Adrenal gland (tissue), 12 donors: ENCODE data around the gene ARHGEF2. TPM values are rescaled to one million over a fixed set of nuclear protein-coding genes. Genes with fewer than 3 reads are reported as not detected.

Experiments
- DNase-seq, 7 donors: peaks; one replicate each; pipeline ENCODE4 v3.0.0-alpha.2; 2019 to 2020
- H3K27ac ChIP-seq, 5 donors: fragments of 200-600 bp; sonication (generic) in 4 of 5; 1 replicate in 3 of 5; 2 replicates in 2 of 5; pipeline versions ENCODE4 v1.5.1 to v1.8.0; 2016 to 2020; ENCODE audit warnings: mild to moderate bottlenecking in 1 of 5
- H3K27me3 ChIP-seq: fragments of 200-600 bp; 2 replicates; pipeline ENCODE4 v1.8.0; 2021
- H3K36me3 ChIP-seq, 2 donors: fragments of 200-600 bp; replicated peaks in 1 of 2; 1 replicate in 1 of 2; 2 replicates in 1 of 2; pipeline versions ENCODE4 v1.5.1 to v1.8.0; 2018 to 2022
- H3K4me1 ChIP-seq, 2 donors: fragments of 200-600 bp; replicated peaks in 1 of 2; 1 replicate in 1 of 2; 2 replicates in 1 of 2; pipeline versions ENCODE4 v1.5.1 to v1.8.0; 2018 to 2021
- H3K4me3 ChIP-seq, 4 donors: fragments of 200-600 bp; sonication (generic) in 3 of 4; one replicate each; pipeline ENCODE4 v1.5.1; 2016 to 2018
- H3K9me3 ChIP-seq, 3 donors: fragments of 200-600 bp; sonication (generic) in 1 of 3; replicated peaks in 1 of 3; 1 replicate in 2 of 3; 2 replicates in 1 of 3; pipeline versions ENCODE4 v1.5.1 to v1.8.0; 2016 to 2021
- CTCF ChIP-seq, 6 experiments: fragments of 450-650 bp in 4 of 6; fragments of 200-600 bp in 2 of 6; sonication (generic) in 1 of 6; IDR thresholded peaks; 1 replicate in 5 of 6; 2 replicates in 1 of 6; pipeline versions ENCODE4 v1.5.1 to v1.8.0; 2016 to 2021; ENCODE audit warnings: antibody characterized with exemption in 6 of 6, mild to moderate bottlenecking in 2 of 6, moderate library complexity in 1 of 6
- POLR2A ChIP-seq, 2 donors: fragments of 450-650 bp; IDR thresholded peaks; one replicate each; pipeline ENCODE4 v1.6.1; 2017; ENCODE audit warnings: antibody characterized with exemption in 2 of 2, mild to moderate bottlenecking in 2 of 2, moderate library complexity in 1 of 2
- WGBS, 4 donors: extraction: QIAGEN DNeasy Blood & Tissue Kit in 2 of 4; methylation state at CpG; one replicate each; pipeline versions ENCODE4 v1.1.5 to v1.1.7; 2013 to 2017; 5-methylcytosine and 5-hydroxymethylcytosine counted together
- intact Hi-C, 2 donors: fragments of 100-400 bp; cut with DNase I; formaldehyde crosslinking; loops; one replicate each; pipeline versions ENCODE4 v1.14.1 to v1.15.0; 2022 to 2023
- microRNA-seq, 3 donors: library from miRNA; unstranded; fragments of <30 nt; microRNA quantifications; one replicate each; pipeline ENCODE4, GENCODE V29; 2017 to 2020
- polyA plus RNA-seq, 3 donors: library from polyadenylated mRNA; stranded (reverse); fragments of 200-250 nt in 2 of 3; fragments of 350-450 nt in 1 of 3; fragmentation: Illumina TruSeq in 1 of 3; extraction: RNeasy Lipid Tissue Mini Kit (QIAGEN cat#74804) in 1 of 3; gene quantifications; one replicate each; pipeline ENCODE4 v1.2.3, GENCODE V29; 2013 to 2014
- small RNA-seq, 2 donors: library from RNA; depleted of rRNA; stranded (forward); fragments of <200 nt; gene quantifications; one replicate each; pipeline ENCODE3, GENCODE V24; 2016
- total RNA-seq, 9 donors: library from RNA; depleted of rRNA in 4 of 9; stranded (reverse); fragments of >200 nt in 4 of 9; fragments of 120-200 nt in 1 of 9; fragmentation: NEBNext Ultra II Directional in 1 of 9; extraction: Animal tissue kit (Norgen Biotek cat#: 25700) in 1 of 9; gene quantifications; one replicate each; pipeline versions ENCODE4 v1.1.0 to v1.2.4, GENCODE V29; 2013 to 2023
- donor health status: healthy with polysubstance abuse.
- donor health status: Bipolar disorder and iron deficiency.
- donor health status: DM: yes; HTN: yes; CAD: no.
- donor health status: DM: no; HTN: no; CAD: no.
- donor health status: DM: no; HTN: no; CAD: no.
- donor health status: DM: yes; HTN: yes; CAD: no.

ARHGEF2 gene
- total and polyA plus RNA-seq, 12 donors: 7.6 to 41.3 (median 29.8) TPM

DNA sequence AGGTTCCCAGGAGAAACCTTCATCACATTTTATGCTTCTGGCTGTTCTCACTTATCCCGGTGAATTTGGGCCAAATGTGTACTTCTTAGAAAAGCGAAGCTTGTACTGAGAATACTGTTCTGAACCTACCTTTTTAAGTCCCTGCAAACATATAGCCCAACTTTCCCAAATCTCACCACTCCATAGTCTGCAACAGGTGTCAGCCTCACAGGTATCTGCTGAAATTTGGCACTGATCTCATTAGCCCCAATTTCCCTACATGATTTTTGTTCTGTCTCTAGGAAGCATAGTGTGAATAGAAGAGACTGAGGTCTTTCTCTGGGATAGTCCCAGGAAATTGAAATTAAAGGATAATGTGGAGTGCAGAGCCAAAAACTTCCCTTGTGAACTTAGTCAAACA lies 78.7 kb downstream of the ARHGEF2 start:
- Histone ChIP-seq H3K27me3 (no peaks in the 10 kb centered on the region), H3K36me3 (peaks cover 0 to 81% of the 10 kb centered on the region in 2 donors), H3K27ac (no peak overlapping the region), H3K4me3 (no peak overlapping the region), H3K9me3 (no peaks in the 10 kb centered on the region), H3K4me1 (peaks cover 4 to 14% of the 10 kb centered on the region in 2 donors)
- no peak for DNase-seq
- TF ChIP-seq CTCF (IDR thresholded peaks at IDR 0.05) (no peak), POLR2A (IDR thresholded peaks at IDR 0.05) (no peak)
- WGBS, 4 donors: 89 to 98% (median 95%) methylated on average over 2 of the region's 2 CpGs
- intact Hi-C loops: no loop called here

DNA sequence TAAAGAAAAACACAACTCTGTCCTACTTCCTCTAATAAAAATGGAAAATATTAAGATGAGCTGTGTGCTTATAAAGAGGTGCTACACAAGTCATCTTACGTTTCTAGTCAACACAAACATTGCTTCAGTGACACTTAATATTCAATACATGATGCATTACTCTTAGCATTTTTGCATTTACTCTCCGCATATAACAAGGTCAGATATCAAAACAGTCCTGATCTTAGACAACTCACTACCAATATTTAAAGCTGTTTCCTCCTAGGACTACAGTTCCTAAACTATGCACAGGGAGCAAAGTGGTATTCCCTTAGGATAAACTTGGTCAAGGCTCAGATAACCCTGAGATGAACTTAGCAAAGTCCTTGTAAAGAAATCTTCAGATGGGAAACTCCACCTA lies 79.5 kb downstream of the ARHGEF2 start:
- intact Hi-C loops: no loop called here
- Histone ChIP-seq H3K27ac (no peak overlapping the region), H3K4me1 (peaks cover 7 to 18% of the 10 kb centered on the region in 2 donors), H3K27me3 (no peaks in the 10 kb centered on the region), H3K36me3 (peaks cover 0 to 73% of the 10 kb centered on the region in 2 donors), H3K4me3 (no peak overlapping the region), H3K9me3 (no peaks in the 10 kb centered on the region)
- 66 to 76% (median 73%) methylated on average over 2 of the region's 2 CpGs for WGBS, 4 donors
- TF ChIP-seq POLR2A (IDR thresholded peaks at IDR 0.05) (no peak), CTCF (IDR thresholded peaks at IDR 0.05) (no peak)
- no peak for DNase-seq

DNA sequence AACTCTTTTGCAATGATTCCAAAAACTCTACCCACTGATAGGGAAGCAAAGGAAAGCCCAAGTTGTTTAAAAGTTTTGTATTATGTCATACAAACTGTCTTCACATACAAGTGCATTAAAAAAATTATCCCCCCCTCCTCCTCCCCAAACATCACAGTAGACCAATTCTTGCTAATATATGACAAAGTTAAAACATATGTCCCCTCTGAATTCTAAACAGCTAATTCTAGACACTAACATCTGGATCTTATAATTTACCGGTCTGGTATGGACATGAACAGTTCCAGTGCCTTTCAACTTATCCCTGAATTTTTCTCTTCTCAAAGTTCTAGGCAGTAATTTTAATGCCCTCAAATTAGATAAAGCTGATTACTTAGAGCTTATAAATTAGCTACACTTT lies 80.6 kb downstream of the ARHGEF2 start:
- no peak overlapping the region for H3K4me3 ChIP-seq
- H3K27ac ChIP-seq: no peak overlapping the region
- intact Hi-C loops: no loop called here
- no peak for TF ChIP-seq POLR2A (IDR thresholded peaks at IDR 0.05)
- TF ChIP-seq CTCF (IDR thresholded peaks at IDR 0.05): no peak
- peaks cover 10 to 26% of the 10 kb centered on the region in 2 donors for H3K4me1 ChIP-seq
- no peaks in the 10 kb centered on the region for H3K27me3 ChIP-seq
- WGBS, 4 donors: 86 to 100% (median 96%) methylated on average over 1 of the region's 1 CpG
- peaks cover 0 to 62% of the 10 kb centered on the region in 2 donors for H3K36me3 ChIP-seq
- no peak for DNase-seq
- no peaks in the 10 kb centered on the region for H3K9me3 ChIP-seq

Small RNAs within 50 kb of the gene (microRNA-seq; reads per million reads assigned to microRNA genes)
- gene MIR6738: 0 reads per million in 3 donors

Small RNAs within 50 kb of the gene (small RNA-seq; reads per million reads assigned to genes)
- 0 reads per million in 2 donors for gene MIR6738
- 0 reads per million in 2 donors for gene SCARNA4
- 110 to 200 reads per million in 2 donors for gene SNORA80E

Other genes starting within 250 kb of the ARHGEF2 start
- gene GON4L, start 121.3 kb downstream of the ARHGEF2 start, total RNA-seq: 10 to 100 TPM; 13.7 to 41.7 (median 35.3) TPM
- 10 to 100 TPM; 22.4 to 40.3 (median 32.8) TPM for gene GON4L, start 121.3 kb downstream of the ARHGEF2 start, polyA plus RNA-seq
- 10 to 100 TPM in 5 of 9 donors, 1 to 10 TPM in 4; 3.0 to 28.2 (median 10.5) TPM for gene SYT11, start 119.0 kb downstream of the ARHGEF2 start, total RNA-seq
- 10 to 100 TPM in 1 of 3 donors, 1 to 10 TPM in 2; 1.1 to 19.2 (median 2.8) TPM for gene SYT11, start 119.0 kb downstream of the ARHGEF2 start, polyA plus RNA-seq
- 10 to 100 TPM; 19.4 to 54.0 (median 31.4) TPM for gene RIT1, start 67.2 kb downstream of the ARHGEF2 start, total RNA-seq
- gene RIT1, start 67.2 kb downstream of the ARHGEF2 start, polyA plus RNA-seq: 10 to 100 TPM; 10.3 to 18.2 (median 16.2) TPM
- gene KHDC4, start 44.1 kb downstream of the ARHGEF2 start, total RNA-seq: 10 to 100 TPM; 16.8 to 52.9 (median 39.6) TPM
- 10 to 100 TPM; 33.2 to 46.4 (median 37.0) TPM for gene KHDC4, start 44.1 kb downstream of the ARHGEF2 start, polyA plus RNA-seq
- gene RXFP4, start 36.9 kb downstream of the ARHGEF2 start, total RNA-seq: not detected
- not detected for gene RXFP4, start 36.9 kb downstream of the ARHGEF2 start, polyA plus RNA-seq
- gene SSR2, start 42.4 kb upstream of the ARHGEF2 start, total RNA-seq: 100 to 1,000 TPM; 171 to 722 (median 357) TPM
- 100 to 1,000 TPM; 164 to 724 (median 287) TPM for gene SSR2, start 42.4 kb upstream of the ARHGEF2 start, polyA plus RNA-seq
- 10 to 100 TPM in 8 of 9 donors, 1 to 10 TPM in 1; 9.5 to 34.6 (median 22.6) TPM for gene UBQLN4, start 75.3 kb upstream of the ARHGEF2 start, total RNA-seq
- 10 to 100 TPM; 15.0 to 30.0 (median 27.5) TPM for gene UBQLN4, start 75.3 kb upstream of the ARHGEF2 start, polyA plus RNA-seq
- 100 to 1,000 TPM in 3 of 9 donors, 10 to 100 TPM in 6; 53.6 to 140 (median 85.1) TPM for gene LAMTOR2, start 76.2 kb upstream of the ARHGEF2 start, total RNA-seq
- 100 to 1,000 TPM in 2 of 3 donors, 10 to 100 TPM in 1; 76.0 to 216 (median 143) TPM for gene LAMTOR2, start 76.2 kb upstream of the ARHGEF2 start, polyA plus RNA-seq
- under 1 TPM in 1 of 9 donors, not detected in 8; 0.38 TPM for gene RAB25, start 82.6 kb upstream of the ARHGEF2 start, total RNA-seq
- gene RAB25, start 82.6 kb upstream of the ARHGEF2 start, polyA plus RNA-seq: under 1 TPM in 2 of 3 donors, not detected in 1; 0.17 to 0.48 TPM
- 1 to 10 TPM in 4 of 9 donors, under 1 TPM in 5; 0.09 to 2.4 (median 0.55) TPM for gene MEX3A, start 103.9 kb upstream of the ARHGEF2 start, total RNA-seq
- under 1 TPM; 0.17 to 0.27 (median 0.24) TPM for gene MEX3A, start 103.9 kb upstream of the ARHGEF2 start, polyA plus RNA-seq
- gene LMNA, start 136.2 kb upstream of the ARHGEF2 start, total RNA-seq: 100 to 1,000 TPM; 116 to 591 (median 391) TPM
- gene LMNA, start 136.2 kb upstream of the ARHGEF2 start, polyA plus RNA-seq: 100 to 1,000 TPM; 140 to 458 (median 374) TPM
- 1 to 10 TPM in 7 of 9 donors, under 1 TPM in 2; 0.30 to 4.8 (median 1.8) TPM for gene SEMA4A, start 175.0 kb upstream of the ARHGEF2 start, total RNA-seq
- 1 to 10 TPM in 2 of 3 donors, under 1 TPM in 1; 0.93 to 3.1 (median 2.4) TPM for gene SEMA4A, start 175.0 kb upstream of the ARHGEF2 start, polyA plus RNA-seq
- 10 to 100 TPM; 11.4 to 33.7 (median 16.9) TPM for gene SLC25A44, start 215.6 kb upstream of the ARHGEF2 start, total RNA-seq
- 10 to 100 TPM in 1 of 3 donors, 1 to 10 TPM in 2; 7.0 to 31.7 (median 8.6) TPM for gene SLC25A44, start 215.6 kb upstream of the ARHGEF2 start, polyA plus RNA-seq
- 10 to 100 TPM; 47.6 to 90.2 (median 63.7) TPM for gene PMF1, start 234.5 kb upstream of the ARHGEF2 start, total RNA-seq
- 100 to 1,000 TPM in 1 of 3 donors, 10 to 100 TPM in 2; 45.6 to 103 (median 78.2) TPM for gene PMF1, start 234.5 kb upstream of the ARHGEF2 start, polyA plus RNA-seq